GM19328 (cell line): Measurements from ENCODE around the gene DPPA5.
"Not testable (repeated sequence)": the region's sequence is repeated elsewhere in the genome, so short reads cannot be mapped to it uniquely, and the experiment has no call there.

Experiments
- ATAC-seq: cut with Tn5 transposase; IDR thresholded peaks from one replicate; pipeline ENCODE4 v1.9.1; 2021; ENCODE audit warnings: mild to moderate bottlenecking, moderate library complexity; ENCODE audit not compliant: unreplicated experiment

DPPA5 gene

DNA sequence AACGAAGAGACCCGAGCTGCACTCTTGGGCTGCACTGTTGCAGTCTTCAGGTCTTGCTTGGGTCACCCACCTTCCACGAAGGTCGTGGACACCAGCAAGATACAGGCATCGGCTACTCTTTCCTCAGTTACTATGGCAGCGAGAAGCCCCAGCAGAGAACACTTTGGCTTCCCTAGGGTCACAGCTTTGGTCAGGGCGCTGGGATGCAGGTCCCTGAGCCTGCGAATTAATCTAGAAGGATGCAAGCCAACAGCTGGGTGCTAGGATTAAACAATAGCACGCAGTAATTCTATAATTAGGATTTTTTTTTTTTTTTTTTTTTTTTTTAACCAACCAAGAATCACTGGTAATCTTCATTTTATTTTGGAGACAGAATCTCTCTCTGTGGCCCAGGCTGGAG, 10.5 kb upstream of the DPPA5 start:
- ATAC-seq: no peak

DNA sequence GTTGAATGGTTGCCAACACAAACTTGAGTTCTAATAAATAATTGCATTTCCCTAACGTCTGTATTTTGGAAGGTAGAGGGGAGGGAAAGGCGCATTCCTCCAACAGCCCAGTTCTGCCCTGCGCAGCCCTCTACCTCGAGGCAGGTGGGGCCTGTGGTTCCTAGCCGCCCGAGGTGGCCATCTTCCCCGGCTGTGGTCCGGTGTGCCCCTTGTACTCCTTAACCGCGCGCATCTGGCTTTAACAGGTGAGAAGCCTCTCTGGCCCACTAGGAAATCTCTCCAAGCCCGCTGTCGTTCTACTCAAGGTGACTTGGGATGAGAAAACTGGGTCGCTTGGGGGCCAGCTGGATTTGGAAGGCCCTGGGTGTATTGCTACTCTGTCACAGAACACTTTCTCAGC, 10.0 kb upstream of the DPPA5 start:
- no peak for ATAC-seq

DNA sequence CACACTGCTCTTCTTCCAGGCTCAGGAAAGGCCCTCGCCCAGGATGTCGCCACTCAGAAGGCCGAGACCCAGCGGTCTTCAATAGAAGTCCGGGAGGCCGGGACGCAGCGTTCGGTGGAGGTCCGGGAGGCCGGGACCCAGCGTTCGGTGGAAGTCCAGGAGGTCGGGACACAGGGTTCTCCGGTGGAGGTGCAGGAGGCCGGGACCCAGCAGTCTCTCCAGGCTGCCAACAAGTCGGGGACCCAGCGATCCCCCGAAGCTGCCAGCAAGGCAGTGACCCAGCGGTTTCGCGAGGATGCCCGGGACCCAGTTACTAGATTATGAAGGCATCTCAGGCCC, 9.4 kb upstream of the DPPA5 start:
- ATAC-seq: no peak

DNA sequence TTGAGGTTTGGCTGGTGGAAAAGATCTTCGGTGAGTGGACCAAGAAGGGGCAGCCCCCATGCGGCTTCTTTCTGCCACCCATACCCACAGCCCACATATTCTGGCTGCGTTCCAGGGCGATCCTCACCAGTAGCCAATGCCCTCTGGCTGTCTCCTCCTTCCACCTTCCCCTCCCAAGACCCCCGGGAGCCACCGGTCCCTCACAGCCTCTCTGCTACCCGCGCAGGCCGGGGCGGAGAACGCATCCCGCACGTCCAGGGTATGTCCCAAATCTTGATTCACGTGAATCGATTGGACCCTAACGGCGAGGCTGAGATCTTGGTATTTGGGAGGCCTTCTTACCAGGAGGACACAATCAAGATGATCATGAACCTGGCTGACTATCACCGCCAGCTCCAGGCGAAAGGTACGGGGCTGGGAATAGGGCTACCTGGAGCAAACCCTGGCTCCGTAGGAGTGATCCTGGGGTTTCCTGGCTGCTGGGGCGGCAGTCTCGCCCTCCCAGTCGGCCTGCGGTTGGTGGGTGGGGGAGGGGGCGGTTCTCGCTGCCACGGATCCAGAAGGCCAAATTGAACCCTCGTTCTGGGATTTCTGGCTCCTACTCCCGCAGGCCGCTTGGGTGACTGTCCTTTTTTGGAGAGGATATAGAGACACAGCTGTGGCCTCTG, 8.9 kb upstream of the DPPA5 start:
- no peak for ATAC-seq

DNA sequence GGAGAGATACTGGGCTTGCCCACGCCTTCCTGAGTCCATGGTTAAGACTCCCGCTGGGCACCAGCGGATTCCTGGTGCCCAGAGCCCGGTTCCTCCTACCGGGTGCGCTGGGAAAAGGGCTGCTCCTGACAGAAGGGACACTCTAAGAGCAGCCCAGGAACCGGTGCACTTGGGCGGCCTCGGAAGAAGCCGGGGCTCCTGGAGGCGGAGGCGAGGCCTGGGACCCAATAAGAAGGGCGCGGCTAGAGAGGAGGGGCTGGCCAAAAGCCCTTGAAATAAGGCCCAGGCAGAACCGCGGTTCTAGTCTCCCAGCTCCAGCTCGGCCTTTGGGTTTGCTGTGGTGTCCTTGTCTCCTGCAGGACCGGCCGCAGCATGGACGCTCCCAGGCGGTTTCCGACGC, 8.3 kb upstream of the DPPA5 start, which contains the start of gene KHDC3L:
TSS of gene KHDC3L (plus strand) at position 301 of the 400 bp plus-strand sequence. CDS start at position 373, 72 bp downstream.
- ATAC-seq: no peak

GRCh38 chr6:73349311-73349710, 4.8 kb downstream of the DPPA5 start:
- no peak for ATAC-seq

- no peak for ATAC-seq
These were observed 5.4 kb downstream of the DPPA5 start for GRCh38 chr6:73348550-73349204.

DNA sequence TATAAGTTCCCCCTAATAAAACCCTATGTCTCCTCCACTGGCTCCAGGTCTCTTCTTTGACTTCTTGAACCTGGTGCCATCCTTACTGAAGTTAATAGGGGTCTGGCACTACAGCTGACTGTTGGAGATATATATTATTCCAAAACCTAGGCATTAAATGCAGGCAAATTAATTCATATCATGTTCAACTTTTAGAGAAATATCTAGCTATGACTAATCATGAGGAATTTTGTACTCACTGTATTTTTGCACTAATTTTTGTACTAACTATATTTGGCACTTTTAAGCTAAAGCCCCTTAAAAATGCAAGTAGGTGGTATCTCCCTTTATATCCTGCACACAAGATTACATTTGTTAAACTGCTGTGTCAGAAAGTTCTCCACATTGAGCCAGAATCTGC, 10.9 kb downstream of the DPPA5 start:
- ATAC-seq: no peak

DNA sequence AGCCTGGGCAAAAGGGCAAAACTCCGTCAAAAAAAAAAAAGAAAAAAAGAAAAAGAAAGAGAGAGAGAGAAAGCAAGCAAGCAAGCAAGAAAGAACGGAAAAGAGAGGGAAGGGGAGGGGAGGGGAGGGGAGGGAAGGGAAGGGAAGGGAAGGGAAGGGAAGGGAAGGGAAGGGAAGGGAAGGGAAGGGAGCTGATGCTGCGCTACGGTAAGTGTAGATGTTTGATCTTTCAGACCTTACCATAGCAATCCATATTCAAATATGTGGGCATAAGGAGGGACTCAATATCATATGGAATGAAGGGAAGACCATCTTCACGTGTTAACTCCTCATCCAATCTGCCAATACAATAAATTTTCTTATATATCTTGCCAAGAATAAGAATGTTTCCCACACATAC, 11.9 kb downstream of the DPPA5 start:
- no peak for ATAC-seq

- ATAC-seq: no peak
These were observed 12.7 kb downstream of the DPPA5 start for GRCh38 chr6:73341335-73341734.

DNA sequence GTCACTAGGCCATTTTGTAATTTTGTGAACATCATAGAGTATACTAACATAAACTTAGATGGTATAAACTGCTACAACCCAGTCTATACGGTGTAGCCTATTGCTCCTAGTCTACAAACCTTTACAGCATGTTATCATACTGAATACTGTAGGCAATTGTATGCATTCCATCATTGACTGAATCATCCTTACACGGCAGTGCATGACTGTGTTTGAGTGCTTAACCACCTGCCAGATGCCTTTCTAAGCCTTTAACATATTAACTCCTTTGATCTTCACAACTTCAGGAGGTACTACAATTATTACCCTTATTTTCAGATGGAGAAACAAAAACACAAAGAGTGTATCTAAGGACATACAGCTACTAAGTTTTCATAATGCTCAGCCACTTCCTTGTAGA, 14.0 kb downstream of the DPPA5 start:
- no peak for ATAC-seq

DNA sequence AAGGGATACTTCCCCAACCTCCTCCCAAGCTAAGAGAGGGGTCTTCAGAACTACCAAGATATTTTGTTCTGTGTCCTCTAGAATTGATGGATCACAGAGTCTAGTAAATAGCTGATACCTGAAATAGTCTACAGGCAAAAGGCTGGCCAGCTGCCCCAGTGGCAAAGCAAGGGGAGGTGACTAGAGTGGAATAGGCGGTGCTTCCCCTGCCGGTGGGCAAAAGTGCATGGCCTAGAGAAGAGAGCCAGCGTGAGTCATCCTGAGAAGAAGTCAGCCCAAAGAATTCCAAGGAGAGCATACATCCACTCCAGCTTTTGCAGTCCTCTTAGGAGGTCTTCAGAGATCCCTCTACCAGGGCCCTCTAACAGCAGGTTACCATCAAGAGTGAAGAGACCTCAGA, 14.7 kb downstream of the DPPA5 start:
- no peak for ATAC-seq

DNA sequence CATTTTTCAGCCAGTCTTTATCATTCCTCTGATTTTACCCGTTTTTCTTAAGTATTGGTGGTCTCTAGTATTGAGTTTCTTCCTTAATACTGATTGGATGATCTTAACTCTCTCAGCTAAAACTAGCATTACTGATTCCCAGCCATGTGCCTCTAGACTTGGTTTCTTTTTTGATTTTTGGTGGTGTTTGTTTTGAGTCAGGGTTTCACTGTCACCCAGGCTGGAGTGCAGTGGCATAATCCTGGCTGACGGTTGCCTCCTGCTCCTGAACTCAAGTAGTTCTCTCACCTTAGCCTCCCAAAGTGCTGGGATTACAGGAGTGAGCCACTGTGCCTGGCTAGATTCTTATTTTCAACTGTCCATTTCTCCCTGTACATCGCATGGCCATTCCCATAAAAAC, 24.9 kb downstream of the DPPA5 start:
- no peak for ATAC-seq

DNA sequence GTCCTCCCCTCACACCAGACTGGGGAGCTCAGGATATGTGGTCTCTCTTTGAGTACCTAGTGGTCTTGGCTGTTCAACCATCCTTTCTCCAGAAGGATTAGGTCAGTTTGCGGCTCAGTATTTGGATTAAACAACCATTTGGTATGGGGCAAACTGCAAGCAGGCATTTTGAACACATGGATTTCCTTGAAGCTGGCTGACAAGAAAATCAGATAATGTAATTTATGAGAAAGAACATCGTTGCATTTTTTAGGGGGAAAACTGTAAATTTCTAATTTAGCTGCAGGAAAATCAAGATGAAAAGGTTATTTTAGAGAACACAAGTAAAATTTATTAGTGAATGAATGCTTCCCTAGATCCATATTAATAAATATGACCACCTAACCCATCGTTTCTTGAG, 25.3 kb downstream of the DPPA5 start:
- no peak for ATAC-seq

DNA sequence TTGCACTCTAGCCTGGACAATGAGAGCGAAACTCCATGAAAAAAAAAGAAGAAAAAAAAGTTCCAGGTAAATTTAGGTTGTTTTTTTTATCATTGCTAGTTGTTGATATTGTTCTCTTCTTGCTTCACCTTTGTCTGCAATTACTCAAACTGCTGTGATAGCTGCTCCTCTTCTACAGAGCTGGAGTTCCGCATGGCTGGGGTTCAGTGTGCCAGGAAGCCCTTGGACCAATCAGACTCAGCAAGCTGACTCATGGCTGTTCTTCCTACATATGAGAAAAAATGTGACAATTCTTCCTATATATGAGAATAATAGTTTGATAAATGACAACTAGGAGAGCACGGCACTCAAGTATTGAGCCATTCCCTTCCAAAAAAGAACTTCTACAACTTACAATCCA, 28.4 kb downstream of the DPPA5 start:
- ATAC-seq: no peak

- no peak for ATAC-seq
These were observed 30.8 kb downstream of the DPPA5 start for GRCh38 chr6:73323323-73323722.

DNA sequence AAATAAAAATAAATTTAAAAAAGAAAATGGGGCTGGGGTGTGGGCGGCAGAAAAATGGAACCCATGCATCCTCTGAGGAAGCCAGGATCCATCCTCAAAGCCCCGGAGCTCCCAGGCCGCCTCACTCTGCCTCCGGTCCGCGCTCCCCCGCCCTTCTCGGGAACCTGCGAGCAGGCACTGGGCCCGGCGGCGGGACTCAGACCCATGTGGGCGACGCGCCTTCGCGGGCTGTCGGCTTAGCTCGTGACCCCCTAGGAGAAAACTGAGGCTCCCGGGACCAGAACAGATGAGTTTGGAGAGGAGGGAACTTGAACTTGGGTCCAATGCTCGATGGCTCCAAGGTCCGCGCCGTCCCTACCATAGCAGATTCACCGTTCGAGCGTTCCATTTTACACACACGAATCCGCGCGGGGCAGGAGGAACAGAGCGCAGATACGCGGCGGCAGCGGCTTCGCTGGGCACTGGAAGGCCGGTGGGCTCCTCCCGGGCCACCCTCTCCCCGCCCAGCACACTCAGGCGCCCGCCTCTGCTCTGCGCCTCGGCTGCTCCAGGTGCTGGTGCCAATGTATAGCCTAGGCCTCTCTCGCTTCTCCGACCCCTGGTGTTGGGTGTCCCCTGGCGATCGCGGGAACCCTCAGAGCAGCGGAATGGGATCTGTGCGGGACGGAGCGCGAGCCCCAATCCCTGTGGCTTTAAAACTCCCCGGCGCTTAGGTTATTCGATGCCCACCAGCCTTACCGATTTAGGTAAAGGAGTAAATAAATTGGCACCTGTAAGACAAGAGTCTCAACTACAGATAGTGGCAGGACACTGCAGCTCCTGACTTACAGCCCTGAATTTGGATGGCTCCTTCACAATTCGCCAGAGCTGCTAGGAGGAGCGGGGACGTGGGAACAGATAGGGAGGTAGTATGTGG, 39.2 kb downstream of the DPPA5 start:
- ATAC-seq: no peak

DNA sequence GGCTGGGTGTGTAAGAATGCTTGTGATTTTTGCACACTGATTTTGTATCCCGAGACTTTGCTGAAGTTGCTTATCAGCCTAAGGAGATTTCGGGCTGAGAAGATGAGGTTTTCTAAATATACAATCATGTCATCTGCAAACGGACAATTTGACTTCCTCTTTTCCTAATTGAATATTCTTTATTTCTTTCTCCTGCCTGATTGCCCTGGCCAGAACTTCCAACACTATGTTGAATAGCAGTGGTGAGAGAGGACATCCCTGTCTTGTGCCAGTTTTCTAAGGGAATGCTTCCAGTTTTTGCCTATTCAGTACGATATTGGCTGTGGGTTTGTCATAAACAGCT, 43.6 kb downstream of the DPPA5 start:
- ATAC-seq: not testable (repeated sequence)

GRCh38 chr6:73309785-73310502, 44.1 kb downstream of the DPPA5 start:
- peak; percentile 98 for ATAC-seq

DNA sequence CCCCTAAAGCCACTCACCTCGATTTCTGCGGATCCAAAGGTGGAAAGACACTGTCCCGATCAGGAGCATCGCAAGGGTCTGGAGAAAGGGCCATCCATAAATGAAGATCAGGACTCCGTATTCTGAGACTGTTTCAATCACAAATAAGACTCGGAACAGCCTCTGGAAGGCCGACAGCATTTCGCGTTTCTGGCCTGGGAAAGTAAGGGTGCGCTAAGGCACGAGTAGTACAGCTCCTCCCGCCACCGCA, 44.6 kb downstream of the DPPA5 start:
- ATAC-seq: no peak

- ATAC-seq: no peak
These were observed 45.2 kb downstream of the DPPA5 start for GRCh38 chr6:73308712-73309534.
